ENCODE data around the gene GABRA4. TPM values are rescaled to one million over a fixed set of nuclear protein-coding genes. Genes with fewer than 3 reads are reported as not detected.

Gene GABRA4
- total and polyA plus RNA-seq, 11 donors = 2.7 to 43.7 (median 24.6) TPM

DNA sequence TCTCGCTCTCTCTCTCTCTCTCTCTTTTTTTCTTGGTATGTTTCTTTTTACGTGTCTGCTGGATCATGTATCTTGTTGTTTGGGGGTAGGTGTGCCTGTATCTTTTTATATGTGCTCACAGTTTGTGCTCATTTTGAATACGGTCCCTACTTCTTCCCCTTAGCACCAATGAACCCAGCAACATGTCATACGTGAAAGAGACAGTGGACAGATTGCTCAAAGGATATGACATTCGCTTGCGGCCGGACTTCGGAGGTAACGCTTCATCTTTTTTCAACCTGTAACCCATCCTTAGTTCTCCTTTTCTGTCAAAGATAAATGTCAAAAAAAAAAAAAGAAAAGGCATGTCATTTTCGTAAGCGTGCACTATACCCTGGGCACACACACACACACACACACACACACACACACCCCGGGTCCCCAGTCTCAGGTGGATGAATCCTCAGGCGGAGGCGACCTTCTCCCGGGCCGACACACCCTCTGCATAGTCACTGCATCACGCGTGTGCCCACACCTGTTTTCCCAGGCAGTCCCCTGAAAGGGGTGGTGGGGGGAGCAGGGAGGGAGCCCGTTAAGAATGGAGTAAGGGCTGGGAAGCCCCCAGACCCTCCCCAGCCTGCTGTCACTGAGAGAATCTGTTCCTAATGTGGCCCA, 38.5 kb upstream of the GABRA4 start:
- TF ChIP-seq POLR2A (IDR thresholded peaks at IDR 0.05) = no peak
- TF ChIP-seq, protein P1, sequence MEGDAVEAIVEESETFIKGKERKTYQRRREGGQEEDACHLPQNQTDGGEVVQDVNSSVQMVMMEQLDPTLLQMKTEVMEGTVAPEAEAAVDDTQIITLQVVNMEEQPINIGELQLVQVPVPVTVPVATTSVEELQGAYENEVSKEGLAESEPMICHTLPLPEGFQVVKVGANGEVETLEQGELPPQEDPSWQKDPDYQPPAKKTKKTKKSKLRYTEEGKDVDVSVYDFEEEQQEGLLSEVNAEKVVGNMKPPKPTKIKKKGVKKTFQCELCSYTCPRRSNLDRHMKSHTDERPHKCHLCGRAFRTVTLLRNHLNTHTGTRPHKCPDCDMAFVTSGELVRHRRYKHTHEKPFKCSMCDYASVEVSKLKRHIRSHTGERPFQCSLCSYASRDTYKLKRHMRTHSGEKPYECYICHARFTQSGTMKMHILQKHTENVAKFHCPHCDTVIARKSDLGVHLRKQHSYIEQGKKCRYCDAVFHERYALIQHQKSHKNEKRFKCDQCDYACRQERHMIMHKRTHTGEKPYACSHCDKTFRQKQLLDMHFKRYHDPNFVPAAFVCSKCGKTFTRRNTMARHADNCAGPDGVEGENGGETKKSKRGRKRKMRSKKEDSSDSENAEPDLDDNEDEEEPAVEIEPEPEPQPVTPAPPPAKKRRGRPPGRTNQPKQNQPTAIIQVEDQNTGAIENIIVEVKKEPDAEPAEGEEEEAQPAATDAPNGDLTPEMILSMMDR (IDR thresholded peaks at IDR 0.05) = no peak
- H3K9me3 ChIP-seq = no peaks in the 10 kb centered on the region
- ATAC-seq (peak; percentile 45 to 54 (median 47)), DNase-seq (peak in 1 of 5 donors; percentile 17)
- intact Hi-C loops (cut with DNase I) = loop anchor here (1.0 to 10.0 kb wide), 10 partner anchors 95 to 353 kb away; no protein-coding TSS in a partner anchor
- peak overlapping the region; percentile 11 to 64 (median 56) for H3K4me3 ChIP-seq
- 1 to 2% (median 1%) methylated on average over 18 to 19 of the region's 19 CpGs for WGBS, 4 donors
- peaks cover 0 to 56% (median 5%) of the 10 kb centered on the region in 9 donors for H3K27me3 ChIP-seq
- no peaks in the 10 kb centered on the region for H3K36me3 ChIP-seq
- H3K27ac ChIP-seq = peak overlapping the region in 8 of 12 donors; percentile 39 to 81 (median 74)
- peaks cover 0 to 16% (median 0%) of the 10 kb centered on the region in 12 donors for H3K4me1 ChIP-seq

DNA sequence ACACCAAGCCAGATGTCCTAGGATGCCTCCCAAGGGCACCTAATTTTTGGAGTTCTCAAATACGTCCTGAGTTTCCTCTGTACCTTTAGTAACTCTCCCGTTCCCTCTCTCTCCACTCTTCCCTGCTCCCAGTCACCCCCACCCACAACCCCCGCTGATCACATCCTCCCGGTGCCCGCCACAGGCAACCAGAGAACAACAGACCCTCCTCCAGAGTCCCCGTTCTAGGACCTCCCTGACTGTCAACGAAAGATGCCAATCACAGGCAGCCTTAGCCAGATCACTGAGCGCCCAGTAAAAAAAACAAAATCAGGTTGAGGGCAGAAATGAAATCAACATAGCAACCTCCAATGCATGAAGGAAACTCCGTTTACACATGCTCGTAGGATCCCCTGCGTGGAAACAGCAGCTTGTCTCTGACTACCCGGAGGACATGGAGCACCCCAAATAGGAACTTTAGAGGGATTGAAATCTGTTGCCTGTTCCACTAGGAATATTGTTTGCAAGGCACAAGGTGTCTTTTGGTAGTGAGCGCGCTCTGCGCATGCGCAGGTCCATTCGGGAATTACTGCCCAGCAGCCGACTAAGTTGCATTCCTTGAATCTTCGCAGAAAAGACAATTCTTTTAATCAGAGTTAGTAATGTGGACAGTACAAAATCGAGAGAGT, 37.8 kb upstream of the GABRA4 start, which contains the start of gene GABRB1:
GABRB1 (plus strand) TSS at position 557 of the 668 bp plus-strand sequence.
- intact Hi-C loops (cut with DNase I) = loop anchor here (2.0 to 10.0 kb wide), 8 partner anchors 94 to 354 kb away; no protein-coding TSS in a partner anchor
- peaks cover 0 to 52% (median 5%) of the 10 kb centered on the region in 9 donors for H3K27me3 ChIP-seq

DNA sequence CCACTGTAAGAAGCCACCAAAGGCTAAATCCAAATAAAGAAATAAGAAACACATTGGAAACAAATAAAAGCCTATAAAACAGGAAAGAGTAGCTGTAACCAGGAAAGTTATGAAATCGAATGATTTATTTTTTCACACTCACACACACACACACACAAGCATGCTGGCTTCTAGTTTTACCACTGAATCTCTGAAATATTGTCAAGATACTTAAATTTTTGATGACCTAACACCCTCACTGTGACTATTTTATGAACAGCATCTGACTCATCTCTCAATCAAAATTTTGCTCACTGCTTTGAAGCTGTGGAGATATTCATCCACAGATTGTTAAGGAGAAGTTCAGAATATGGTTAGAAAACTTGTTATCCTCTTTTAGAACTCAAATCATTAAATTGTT, 24.1 kb upstream of the GABRA4 start:
- H3K36me3 ChIP-seq = no peaks in the 10 kb centered on the region
- ATAC-seq = no peak
- no peak overlapping the region for H3K4me3 ChIP-seq
- H3K9me3 ChIP-seq = peaks cover 0 to 6% (median 0%) of the 10 kb centered on the region in 12 donors
- no peaks in the 10 kb centered on the region for H3K27me3 ChIP-seq
- no peak for TF ChIP-seq POLR2A (IDR thresholded peaks at IDR 0.05)
- TF ChIP-seq, protein P1 (IDR thresholded peaks at IDR 0.05) = no peak
- WGBS, 4 donors = 56 to 97% (median 83%) methylated on average over 1 of the region's 1 CpG
- no peaks in the 10 kb centered on the region for H3K4me1 ChIP-seq
- intact Hi-C loops (cut with DNase I) = loop anchor here in 1 of 10 donors (5.0 kb wide), 1 partner anchor 85 kb away; no protein-coding TSS in a partner anchor
- no peak for DNase-seq
- H3K27ac ChIP-seq = no peak overlapping the region

More for the DNA sequence above, 37.8 kb upstream of the GABRA4 start, which contains the start of gene GABRB1:
- Histone ChIP-seq H3K4me3 (peak within 1 kb of the TSS; percentile 11 to 64 (median 56)), H3K4me1 (peaks cover 0 to 16% (median 0%) of the 10 kb centered on the region in 12 donors), H3K27ac (peak within 1 kb of the TSS in 9 of 12 donors; percentile 39 to 81 (median 74)), H3K36me3 (no peaks in the 10 kb centered on the region), H3K9me3 (no peaks in the 10 kb centered on the region)
- WGBS, 4 donors = 1 to 4% (median 3%) methylated on average over 20 of the region's 20 CpGs
- peak; percentile 29 to 51 (median 39) for ATAC-seq
- TF ChIP-seq, protein P1 (IDR thresholded peaks at IDR 0.05) = no peak
- no peak for TF ChIP-seq POLR2A (IDR thresholded peaks at IDR 0.05)
- peak; percentile 33 to 76 (median 64) for DNase-seq

DNA sequence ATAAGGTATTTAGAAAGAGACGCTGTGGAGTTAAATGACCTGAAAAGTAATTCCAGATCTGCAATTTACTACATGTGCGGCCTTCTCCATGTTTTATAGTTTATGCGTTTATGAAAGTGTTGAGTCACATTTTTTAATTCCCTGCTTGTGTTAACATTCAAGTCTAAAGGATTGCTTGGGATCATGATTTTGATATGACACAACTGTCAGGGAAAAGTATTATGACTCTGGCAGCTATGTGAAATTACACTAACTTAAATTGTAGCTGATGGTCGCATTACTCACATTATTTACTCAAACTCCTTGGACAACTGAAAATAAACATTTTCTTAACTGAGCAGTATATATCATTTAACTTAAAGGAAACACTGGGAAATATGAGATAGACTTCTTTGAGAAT, 23.7 kb upstream of the GABRA4 start:
- Histone ChIP-seq H3K27ac (no peak overlapping the region), H3K9me3 (peaks cover 0 to 6% (median 0%) of the 10 kb centered on the region in 12 donors), H3K36me3 (no peaks in the 10 kb centered on the region), H3K27me3 (no peaks in the 10 kb centered on the region), H3K4me3 (no peak overlapping the region), H3K4me1 (no peaks in the 10 kb centered on the region)
- ATAC-seq = no peak
- intact Hi-C loops (cut with DNase I) = loop anchor here in 1 of 10 donors (5.0 kb wide), 1 partner anchor 85 kb away; no protein-coding TSS in a partner anchor
- DNase-seq = no peak
- TF ChIP-seq POLR2A (IDR thresholded peaks at IDR 0.05) = no peak
- TF ChIP-seq, protein P1 (IDR thresholded peaks at IDR 0.05) = no peak
- 74 to 87% (median 84%) methylated on average over 4 of the region's 4 CpGs for WGBS, 4 donors
